GM12892 (cell line): ENCODE results near the gene CATSPER1.

Experiments
- POLR2A ChIP-seq: IDR thresholded peaks from 2 replicates; pipeline ENCODE4 v1.6.1; 2011; ENCODE audit warnings: low read depth, low read length, control low read depth
- POLR2AphosphoS5 ChIP-seq: IDR thresholded peaks from 2 replicates; pipeline ENCODE4 v1.6.1; 2011; ENCODE audit warnings: low read depth, low read length, control low read depth
- TAF1 ChIP-seq: IDR thresholded peaks from 2 replicates; pipeline ENCODE4 v1.6.1; 2011; ENCODE audit warnings: low read depth, mild to moderate bottlenecking, control low read depth, low read length, borderline replicate concordance

- 0 out of 2 replicates have a peak, but pooled peaks have one; percentile 4 for TF ChIP-seq POLR2AphosphoS5
- TF ChIP-seq POLR2A, result peak; percentile 15; the same call in 1 of the 2 replicates
- no peak for TF ChIP-seq TAF1
Observed at GRCh38 chr11:65977621-65978390, 48.5 kb downstream of the CATSPER1 start.
